ENCODE data around the gene CLIC4. TPM values are rescaled to one million over a fixed set of nuclear protein-coding genes. Genes with fewer than 3 reads are reported as not detected.

Gene CLIC4
- total RNA-seq, 1 donor from 2014 or later: 164 TPM

- H3K27me3 ChIP-seq: no peaks in the 10 kb centered on the region
- no peak overlapping the region for H3K27ac ChIP-seq
- no peak overlapping the region for H3K4me3 ChIP-seq
- DNase-seq (ENCODE audit: extremely low spot score in 2 of 2): peak in 1 of 2 donors; percentile 47
- TF ChIP-seq POLR2AphosphoS5 (IDR thresholded peaks at IDR 0.05; ENCODE audit: insufficient read depth in 1 of 2, low read depth in 1 of 2) (no peak), POLR2A (IDR thresholded peaks at IDR 0.05) (no peak)
- TF ChIP-seq, protein P1, sequence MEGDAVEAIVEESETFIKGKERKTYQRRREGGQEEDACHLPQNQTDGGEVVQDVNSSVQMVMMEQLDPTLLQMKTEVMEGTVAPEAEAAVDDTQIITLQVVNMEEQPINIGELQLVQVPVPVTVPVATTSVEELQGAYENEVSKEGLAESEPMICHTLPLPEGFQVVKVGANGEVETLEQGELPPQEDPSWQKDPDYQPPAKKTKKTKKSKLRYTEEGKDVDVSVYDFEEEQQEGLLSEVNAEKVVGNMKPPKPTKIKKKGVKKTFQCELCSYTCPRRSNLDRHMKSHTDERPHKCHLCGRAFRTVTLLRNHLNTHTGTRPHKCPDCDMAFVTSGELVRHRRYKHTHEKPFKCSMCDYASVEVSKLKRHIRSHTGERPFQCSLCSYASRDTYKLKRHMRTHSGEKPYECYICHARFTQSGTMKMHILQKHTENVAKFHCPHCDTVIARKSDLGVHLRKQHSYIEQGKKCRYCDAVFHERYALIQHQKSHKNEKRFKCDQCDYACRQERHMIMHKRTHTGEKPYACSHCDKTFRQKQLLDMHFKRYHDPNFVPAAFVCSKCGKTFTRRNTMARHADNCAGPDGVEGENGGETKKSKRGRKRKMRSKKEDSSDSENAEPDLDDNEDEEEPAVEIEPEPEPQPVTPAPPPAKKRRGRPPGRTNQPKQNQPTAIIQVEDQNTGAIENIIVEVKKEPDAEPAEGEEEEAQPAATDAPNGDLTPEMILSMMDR (IDR thresholded peaks at IDR 0.05): no peak
- H3K36me3 ChIP-seq: no peaks in the 10 kb centered on the region
- no peaks in the 10 kb centered on the region for H3K9me3 ChIP-seq
- H3K4me1 ChIP-seq: no peaks in the 10 kb centered on the region
- intact Hi-C loops (cut with DNase I): no loop called here
Measured at GRCh38 chr1:24865168-24865567, 119.9 kb downstream of the CLIC4 start.

DNA sequence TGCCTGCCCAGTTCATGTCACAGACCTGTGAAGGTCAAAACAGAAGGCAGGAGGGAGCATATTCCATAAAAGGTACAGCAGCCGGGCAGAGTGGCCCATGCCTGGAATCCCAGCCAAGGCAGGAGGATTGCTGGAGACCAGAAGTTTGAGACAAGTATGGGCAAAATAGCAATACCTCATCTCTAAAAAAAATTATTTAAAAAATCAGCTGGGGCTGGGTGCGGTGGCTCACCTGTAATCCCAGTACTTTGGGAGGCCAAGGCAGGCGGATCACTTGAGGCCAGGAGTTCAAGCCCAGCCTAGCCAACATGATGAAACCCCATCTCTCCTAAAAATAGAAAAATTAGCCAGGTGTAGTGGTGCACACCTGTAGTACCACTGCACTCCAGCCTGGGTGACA lies 120.3 kb downstream of the CLIC4 start:
- peak in 1 of 2 donors; percentile 6 for DNase-seq (ENCODE audit: extremely low spot score in 2 of 2)
- no peaks in the 10 kb centered on the region for H3K4me1 ChIP-seq
- no peak for TF ChIP-seq POLR2A (IDR thresholded peaks at IDR 0.05)
- TF ChIP-seq POLR2AphosphoS5 (IDR thresholded peaks at IDR 0.05; ENCODE audit: insufficient read depth in 1 of 2, low read depth in 1 of 2): no peak
- TF ChIP-seq, protein P1 (IDR thresholded peaks at IDR 0.05): no peak
- no peaks in the 10 kb centered on the region for H3K36me3 ChIP-seq
- no peak overlapping the region for H3K4me3 ChIP-seq
- intact Hi-C loops (cut with DNase I): no loop called here
- no peaks in the 10 kb centered on the region for H3K27me3 ChIP-seq
- no peaks in the 10 kb centered on the region for H3K9me3 ChIP-seq
- no peak overlapping the region for H3K27ac ChIP-seq

- TF ChIP-seq POLR2AphosphoS5 (IDR thresholded peaks at IDR 0.05; ENCODE audit: insufficient read depth in 1 of 2, low read depth in 1 of 2): no peak
- TF ChIP-seq POLR2A (IDR thresholded peaks at IDR 0.05): no peak
- TF ChIP-seq, protein P1 (IDR thresholded peaks at IDR 0.05): no peak
- H3K36me3 ChIP-seq: no peaks in the 10 kb centered on the region
- H3K9me3 ChIP-seq: no peaks in the 10 kb centered on the region
- intact Hi-C loops (cut with DNase I): no loop called here
- peak; percentile 60 to 61 for DNase-seq (ENCODE audit: extremely low spot score in 2 of 2)
- H3K27ac ChIP-seq: no peak overlapping the region
- no peaks in the 10 kb centered on the region for H3K27me3 ChIP-seq
- no peaks in the 10 kb centered on the region for H3K4me1 ChIP-seq
- no peak overlapping the region for H3K4me3 ChIP-seq
Measured at GRCh38 chr1:24866211-24867083, 121.2 kb downstream of the CLIC4 start.

GRCh38 chr1:24867084-24867870 lies 122.0 kb downstream of the CLIC4 start:
- intact Hi-C loops (cut with DNase I): no loop called here
- TF ChIP-seq, protein P1 (IDR thresholded peaks at IDR 0.05): no peak
- no peak for TF ChIP-seq POLR2AphosphoS5 (IDR thresholded peaks at IDR 0.05; ENCODE audit: insufficient read depth in 1 of 2, low read depth in 1 of 2)
- no peak for TF ChIP-seq POLR2A (IDR thresholded peaks at IDR 0.05)
- Histone ChIP-seq H3K27me3 (no peaks in the 10 kb centered on the region), H3K4me3 (no peak overlapping the region), H3K4me1 (no peaks in the 10 kb centered on the region), H3K27ac (no peak overlapping the region), H3K9me3 (no peaks in the 10 kb centered on the region), H3K36me3 (no peaks in the 10 kb centered on the region)
- peak; percentile 54 to 84 for DNase-seq (ENCODE audit: extremely low spot score in 2 of 2)
